HG03354 (cell line): ENCODE measurements around the gene PWWP2B.
A peak's percentile ranks its signal among the peaks of the same experiment; 100 is the strongest.
"Not testable (repeated sequence)": the region's sequence is repeated elsewhere in the genome, so short reads cannot be mapped to it uniquely, and the experiment has no call there.

Source experiments
- ATAC-seq: cut with Tn5 transposase; IDR thresholded peaks from one replicate; pipeline ENCODE4 v1.9.1; 2021; ENCODE audit warnings: mild to moderate bottlenecking; ENCODE audit not compliant: unreplicated experiment, poor library complexity, severe bottlenecking

Gene PWWP2B

GRCh38 chr10:132376394-132376851 lies 20.6 kb upstream of the PWWP2B start:
- ATAC-seq: no peak

GRCh38 chr10:132377326-132377725 lies 19.7 kb upstream of the PWWP2B start:
- no peak for ATAC-seq

GRCh38 chr10:132379026-132379425 lies 18.0 kb upstream of the PWWP2B start:
- ATAC-seq: not testable (repeated sequence)

GRCh38 chr10:132380986-132381385 lies 16.0 kb upstream of the PWWP2B start:
- ATAC-seq: not testable (repeated sequence)

GRCh38 chr10:132381741-132382140 lies 15.3 kb upstream of the PWWP2B start:
- no peak for ATAC-seq

- ATAC-seq: no peak
These were observed 14.6 kb upstream of the PWWP2B start for GRCh38 chr10:132382231-132382922.

GRCh38 chr10:132383101-132383500 lies 13.9 kb upstream of the PWWP2B start:
- ATAC-seq: no peak

- ATAC-seq: no peak
These were observed 13.2 kb upstream of the PWWP2B start for GRCh38 chr10:132383751-132384196.

- no peak for ATAC-seq
These were observed 12.2 kb upstream of the PWWP2B start for GRCh38 chr10:132384618-132385388.

- no peak for ATAC-seq
These were observed 11.7 kb upstream of the PWWP2B start for GRCh38 chr10:132385389-132385667.

GRCh38 chr10:132385721-132386418 lies 11.1 kb upstream of the PWWP2B start:
- ATAC-seq: no peak

GRCh38 chr10:132386419-132386831 lies 10.6 kb upstream of the PWWP2B start:
- ATAC-seq: no peak

- not testable (repeated sequence) for ATAC-seq
These were observed 10.1 kb upstream of the PWWP2B start for GRCh38 chr10:132386896-132387295.

GRCh38 chr10:132387764-132388210 lies 9.2 kb upstream of the PWWP2B start:
- peak; percentile 52 for ATAC-seq

- ATAC-seq: no peak
These were observed 8.0 kb upstream of the PWWP2B start for GRCh38 chr10:132388891-132389432.

GRCh38 chr10:132389433-132390169 lies 7.4 kb upstream of the PWWP2B start:
- ATAC-seq: no peak

GRCh38 chr10:132390170-132390920 lies 6.7 kb upstream of the PWWP2B start:
- ATAC-seq: no peak

- no peak for ATAC-seq
These were observed 5.9 kb upstream of the PWWP2B start for GRCh38 chr10:132390921-132391675.
